GM19099 (cell line): Measurements from ENCODE around the gene MAT2A.

Experiments used
- POLR2A ChIP-seq: IDR thresholded peaks from 3 replicates; pipeline ENCODE4 v1.6.1; 2011; ENCODE audit warnings: low read depth; ENCODE audit not compliant: insufficient read length; ENCODE audit errors: extremely low read depth

MAT2A gene

DNA sequence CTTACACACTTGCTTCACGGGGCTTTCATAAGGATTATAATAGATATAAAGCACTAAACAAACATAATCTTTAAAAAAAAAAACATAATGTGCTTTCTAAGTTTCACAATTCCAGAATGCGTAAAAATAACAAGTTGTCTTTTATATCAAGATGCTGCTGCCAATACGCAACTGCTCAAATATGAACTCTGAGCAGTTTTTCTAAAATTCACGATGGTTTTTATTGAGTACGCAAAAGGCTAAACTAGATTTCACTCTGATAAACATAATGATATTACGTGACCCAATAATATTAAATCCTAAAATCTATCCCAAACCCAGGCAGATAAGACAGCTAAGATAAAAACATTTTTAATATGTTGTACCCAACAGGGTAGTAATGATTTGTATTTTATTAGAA lies 24.6 kb upstream of the MAT2A start:
- no peak for TF ChIP-seq POLR2A

DNA sequence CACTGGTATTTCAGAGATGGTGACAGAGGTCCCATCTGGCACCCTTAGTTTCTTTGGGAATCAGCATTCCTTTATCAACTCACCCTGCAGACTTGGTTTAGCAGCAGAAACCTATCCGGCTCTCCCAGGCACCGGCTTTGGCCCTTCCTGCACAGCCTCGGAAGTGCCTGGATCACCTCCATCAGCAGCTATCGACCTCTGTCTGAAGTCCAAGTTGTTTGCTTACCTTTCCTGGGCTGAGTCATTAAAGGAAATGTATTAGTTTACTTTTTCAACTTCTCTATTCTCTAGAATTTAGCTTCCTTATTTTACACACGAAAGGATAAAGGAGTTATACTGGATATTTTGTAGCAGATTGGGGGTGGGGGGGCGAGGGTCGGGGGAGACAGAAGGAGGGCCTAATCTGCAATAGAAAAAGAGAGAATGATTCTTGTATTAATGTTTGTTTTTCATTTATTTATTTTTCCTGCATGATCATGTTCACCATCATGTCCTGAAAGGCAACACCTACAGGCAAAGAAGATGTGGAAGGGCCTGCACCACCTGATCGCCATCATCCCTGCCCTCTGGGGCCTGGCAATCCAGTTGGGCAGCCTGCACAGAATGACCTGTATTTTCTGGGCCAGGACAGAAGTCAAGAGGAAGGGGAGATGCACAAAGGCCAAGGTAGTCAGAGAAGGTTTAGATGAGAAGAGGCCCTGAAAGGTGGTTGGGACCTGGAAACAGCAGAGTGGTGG lies 22.1 kb upstream of the MAT2A start:
- TF ChIP-seq POLR2A: no peak

DNA sequence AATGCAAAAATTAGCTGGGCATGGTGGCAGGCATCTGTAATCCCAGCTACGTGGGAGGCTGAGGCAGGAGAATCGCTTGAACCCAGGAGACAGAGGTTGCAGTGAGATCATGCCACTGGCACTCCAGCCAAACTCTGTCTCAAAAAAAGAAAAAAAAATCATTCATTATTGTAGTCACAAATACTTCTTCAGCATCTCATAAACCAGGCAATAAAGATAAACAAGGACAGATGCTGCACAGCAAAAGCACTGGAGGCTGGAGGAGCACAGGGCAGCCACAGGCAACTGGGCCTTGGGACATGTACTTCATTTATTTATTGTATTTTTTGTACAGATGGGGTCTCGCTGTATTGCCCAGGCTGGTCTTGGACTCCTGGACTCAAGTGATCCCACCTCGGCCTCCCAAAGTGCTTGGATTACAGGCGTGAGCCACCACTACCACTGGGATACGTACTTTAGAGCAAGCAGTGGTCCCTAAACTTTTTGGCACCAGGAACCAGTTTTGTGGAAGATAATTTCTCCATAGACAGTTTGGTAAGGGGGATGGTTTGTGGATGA lies 16.8 kb upstream of the MAT2A start:
- TF ChIP-seq POLR2A: no peak

DNA sequence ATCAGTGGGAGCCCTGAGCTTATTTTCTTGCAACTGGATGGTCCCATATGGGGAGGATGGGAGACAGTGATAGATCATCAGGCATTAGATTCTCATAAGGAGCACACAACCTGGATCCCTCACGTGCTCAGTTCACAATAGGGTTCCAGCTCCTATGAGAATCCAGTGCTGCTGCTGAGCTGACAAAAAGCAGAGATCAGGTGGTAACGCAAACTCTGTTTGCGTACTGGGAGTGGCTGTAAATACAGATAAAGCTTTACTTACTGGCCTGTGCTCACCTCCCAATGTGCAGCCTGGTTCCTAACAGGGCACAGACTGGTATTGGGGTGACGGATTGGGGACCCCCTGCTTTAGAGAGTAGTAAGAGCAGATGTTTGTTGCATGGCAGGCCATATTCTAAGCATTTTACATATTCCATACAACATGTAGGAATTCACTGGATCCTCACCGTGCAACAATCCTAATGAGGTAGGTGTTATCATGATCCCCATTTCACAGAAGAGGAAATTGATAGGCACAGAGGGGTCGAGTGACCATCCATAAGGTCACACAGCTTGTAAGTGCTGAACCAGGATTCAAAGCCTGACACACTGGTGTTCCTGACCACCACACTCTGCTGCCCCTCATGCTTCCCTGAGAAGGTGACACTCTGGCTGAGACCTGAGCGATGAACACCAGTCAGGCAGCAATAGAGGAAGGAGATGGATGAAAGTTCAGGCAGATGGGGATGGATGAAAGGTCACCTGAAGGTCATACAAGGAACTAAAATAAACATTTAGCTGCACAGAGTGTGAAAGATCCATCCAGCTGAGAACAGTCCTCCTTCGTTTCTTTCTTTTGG lies 15.7 kb upstream of the MAT2A start:
- no peak for TF ChIP-seq POLR2A

DNA sequence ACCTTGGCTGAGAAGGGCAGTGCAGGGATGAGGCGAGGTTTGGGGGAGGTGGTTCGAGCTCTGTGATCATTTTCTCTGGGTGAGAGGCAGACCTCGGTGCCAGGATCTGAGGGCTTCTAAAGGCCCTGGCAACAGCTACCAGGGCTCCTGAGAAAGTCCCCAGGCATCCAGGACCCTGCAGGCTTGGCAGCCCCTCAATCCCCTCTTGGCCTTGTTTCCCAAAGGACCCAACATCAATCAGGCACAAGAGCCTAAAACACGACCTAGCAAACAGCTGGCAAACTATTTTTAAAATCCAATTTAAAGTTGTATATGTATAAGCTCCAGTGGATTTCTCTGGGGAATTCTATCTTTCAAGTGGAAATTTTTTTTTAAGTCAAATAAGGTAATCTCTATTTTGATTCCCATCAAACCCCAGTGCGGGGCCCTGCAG lies 15.0 kb upstream of the MAT2A start:
- no peak for TF ChIP-seq POLR2A

DNA sequence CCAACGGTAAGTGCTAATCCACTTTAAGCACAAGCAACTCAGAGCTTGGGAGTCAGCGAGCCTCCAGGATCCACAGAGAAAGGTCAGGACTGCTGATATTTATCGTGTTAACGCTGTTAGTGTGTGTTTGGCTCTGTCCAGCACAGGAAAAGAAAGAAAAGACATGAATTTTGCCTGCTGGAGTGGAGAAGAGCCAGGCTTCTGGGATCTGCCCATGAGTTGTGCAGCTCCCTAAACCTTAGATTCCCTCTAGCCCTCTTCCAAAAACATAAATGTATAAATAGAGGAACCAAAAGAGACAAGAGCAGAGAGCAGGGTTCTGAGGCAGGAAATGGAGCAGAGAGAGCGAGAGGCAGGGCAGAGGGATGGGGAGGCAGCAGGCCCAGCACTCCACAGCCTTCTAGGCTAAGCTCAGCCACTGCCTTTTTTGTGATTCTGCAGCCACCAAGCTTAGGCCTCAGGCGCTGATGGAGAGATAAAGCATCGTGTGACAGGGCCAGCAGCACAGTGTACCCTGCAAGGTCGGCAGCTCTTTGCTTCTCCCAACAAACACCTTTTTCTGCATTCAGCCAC lies 14.5 kb upstream of the MAT2A start:
- no peak for TF ChIP-seq POLR2A

DNA sequence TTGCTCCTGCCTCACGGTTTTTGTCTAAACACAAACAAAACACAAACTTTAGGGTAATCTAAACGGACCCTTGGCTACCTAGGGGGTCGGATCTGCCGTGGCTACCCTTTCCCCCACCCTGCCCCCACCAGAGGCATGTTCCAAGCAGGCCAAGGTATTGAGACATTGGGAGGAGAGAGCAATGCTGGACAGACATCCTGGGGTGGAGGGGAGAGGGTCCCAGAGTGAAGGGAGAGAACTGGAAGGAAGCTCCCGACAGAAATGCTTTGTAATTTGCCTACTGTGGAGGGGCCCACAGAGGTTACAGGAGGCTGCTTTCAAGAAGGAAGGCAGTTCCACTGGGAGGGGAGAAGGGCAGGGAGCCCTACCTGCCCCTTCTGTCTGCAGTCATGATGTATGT lies 13.9 kb upstream of the MAT2A start:
- TF ChIP-seq POLR2A: no peak

DNA sequence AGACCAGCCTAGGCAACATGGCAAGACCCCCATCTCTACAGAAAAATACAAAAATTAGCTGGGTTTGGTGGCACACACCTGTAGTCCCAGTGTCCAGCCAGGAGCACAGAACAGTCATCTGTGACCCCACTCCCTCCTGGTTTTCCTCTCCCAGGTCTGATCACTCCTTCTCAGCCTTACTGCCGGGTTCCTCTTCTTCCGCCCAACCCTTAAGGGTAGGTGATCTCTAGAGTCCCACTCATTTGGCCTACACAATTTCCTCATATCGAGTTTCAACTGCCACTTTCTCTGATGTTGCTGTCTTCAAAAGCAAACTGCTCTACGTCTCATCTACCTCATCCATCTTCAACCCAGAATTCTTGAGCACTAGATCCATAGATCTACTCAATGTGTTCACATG lies 13.4 kb upstream of the MAT2A start:
- TF ChIP-seq POLR2A: no peak

DNA sequence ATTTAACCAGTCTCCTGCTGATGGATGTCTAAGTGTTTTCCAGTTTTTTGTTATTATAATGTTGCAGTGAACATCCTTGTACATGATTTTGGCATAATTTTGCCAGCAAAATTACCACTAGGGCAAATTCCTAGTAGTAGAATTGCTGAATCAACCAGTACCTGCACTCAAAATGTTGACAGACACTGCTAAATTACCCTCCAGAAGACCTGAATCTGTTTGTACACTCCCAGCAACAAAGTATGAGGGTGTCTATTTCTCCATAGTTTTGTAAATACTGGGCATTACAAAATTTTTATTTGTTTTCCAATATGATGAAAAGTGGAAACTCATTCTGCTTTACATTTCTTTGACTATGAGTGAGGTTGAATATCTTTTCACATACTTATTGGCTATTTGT lies 11.2 kb upstream of the MAT2A start:
- TF ChIP-seq POLR2A: no peak

DNA sequence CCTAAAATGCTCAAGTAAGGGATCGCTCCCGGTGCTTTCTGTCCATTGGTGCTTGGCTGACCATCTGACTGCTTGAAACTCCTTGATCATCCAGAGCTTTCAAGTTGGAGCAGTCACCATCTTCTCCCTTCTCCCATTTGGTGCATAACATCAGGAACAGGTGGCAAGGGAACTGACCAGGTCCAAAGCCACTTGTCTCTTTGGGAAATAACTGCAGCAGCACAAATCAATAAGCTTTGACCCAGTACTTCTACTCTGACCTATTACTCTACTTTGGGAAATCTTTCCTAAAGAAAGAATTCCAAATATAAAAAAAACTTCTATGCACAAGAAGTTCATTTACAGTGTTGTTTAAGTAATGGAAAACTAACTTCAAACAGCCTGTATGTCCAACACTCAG lies 10.6 kb upstream of the MAT2A start:
- TF ChIP-seq POLR2A: no peak

DNA sequence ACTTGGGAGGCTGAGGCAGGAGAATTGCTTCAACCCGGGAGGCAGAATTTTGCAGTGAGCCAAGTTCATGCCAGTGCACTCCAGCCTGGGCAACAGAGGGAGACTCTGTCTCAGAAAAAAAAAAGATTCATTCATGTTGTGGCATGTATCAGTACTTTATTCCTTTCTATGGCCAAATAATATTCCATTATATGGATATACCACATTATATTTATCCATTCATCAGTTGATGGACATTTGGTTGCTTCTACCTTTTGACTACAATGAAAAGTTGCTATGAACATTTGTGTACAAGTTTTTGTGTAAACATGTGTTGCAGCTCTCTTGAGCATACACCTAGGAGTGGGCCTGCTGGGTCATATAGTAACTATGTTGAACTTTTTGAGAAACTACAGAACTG lies 9.2 kb upstream of the MAT2A start:
- no peak for TF ChIP-seq POLR2A

DNA sequence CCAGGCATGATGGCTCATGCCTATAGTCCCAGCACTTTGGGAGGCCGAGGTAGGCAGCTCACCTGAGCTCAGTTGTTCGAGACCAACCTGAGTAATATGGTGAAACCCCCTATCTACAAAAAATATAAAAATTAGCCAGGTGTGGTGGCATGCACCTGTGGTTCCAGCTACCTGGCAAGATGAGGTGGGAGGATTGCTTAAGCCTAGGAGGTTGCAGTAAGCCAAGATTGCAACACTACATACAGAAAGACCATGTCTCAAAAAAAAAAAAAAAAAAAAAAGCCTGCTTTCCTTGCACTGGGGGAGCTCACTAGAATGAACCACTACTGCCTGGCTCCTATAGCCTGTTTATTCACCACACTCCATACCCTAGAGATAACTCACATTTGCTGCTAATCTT lies 7.4 kb upstream of the MAT2A start:
- no peak for TF ChIP-seq POLR2A

DNA sequence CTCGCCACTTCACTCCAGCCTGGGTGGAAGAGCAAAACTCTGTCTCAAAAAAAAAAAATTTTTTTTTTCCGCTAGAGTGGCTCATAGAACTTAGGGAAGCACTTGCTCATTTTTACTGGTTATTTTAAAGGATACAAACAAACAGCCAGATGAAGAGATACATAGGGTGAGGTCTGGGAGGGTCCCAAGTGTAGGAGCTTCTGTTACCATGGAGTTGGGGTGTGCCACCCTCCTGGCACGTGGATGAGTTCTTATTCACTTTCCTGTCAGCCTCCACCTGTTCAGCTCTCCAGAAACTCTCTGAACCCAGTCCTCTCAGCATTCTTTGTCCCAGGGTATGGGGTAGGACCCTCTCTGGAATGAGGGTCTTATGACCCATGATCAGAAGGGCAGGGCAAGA lies 4.9 kb upstream of the MAT2A start:
- no peak for TF ChIP-seq POLR2A

DNA sequence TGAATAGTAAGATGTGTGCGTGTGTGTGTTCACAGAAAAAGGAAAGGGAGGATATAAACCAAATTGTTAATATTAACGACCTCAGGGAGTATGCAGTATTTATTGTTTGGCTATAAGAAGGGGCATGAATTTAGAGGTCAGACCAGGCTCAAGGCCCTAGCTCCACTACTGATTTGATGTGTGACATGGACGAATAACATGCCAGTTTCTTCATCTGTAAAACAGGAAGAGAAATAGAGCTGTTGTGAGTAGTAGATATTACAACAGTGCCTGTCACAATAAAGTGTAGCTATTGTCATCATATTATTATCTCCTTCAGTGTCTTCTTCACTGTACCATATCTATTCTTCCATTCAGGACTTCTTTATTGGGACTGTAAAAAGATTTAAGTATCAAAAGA lies 4.1 kb upstream of the MAT2A start:
- no peak for TF ChIP-seq POLR2A

DNA sequence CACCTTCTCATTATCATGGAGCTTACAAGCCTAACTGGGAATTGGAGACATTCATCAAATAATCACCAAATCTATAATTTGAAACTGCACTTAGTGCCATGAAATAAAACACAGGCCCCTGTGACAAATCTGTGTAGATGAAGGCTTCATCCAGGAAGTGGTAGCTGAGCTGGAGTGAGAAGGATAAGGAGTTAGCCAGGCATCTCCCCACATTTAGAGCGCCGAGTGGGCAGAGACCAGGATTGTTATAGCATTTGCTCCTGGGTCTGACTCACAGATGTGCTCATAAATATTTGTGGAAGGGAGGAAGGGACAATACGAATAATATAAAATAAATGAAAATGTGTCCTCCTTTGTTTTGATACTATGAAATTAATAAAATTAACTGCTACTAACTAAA lies 2.5 kb upstream of the MAT2A start:
- no peak for TF ChIP-seq POLR2A
